Ovary (tissue), 9 donors: Measurements from ENCODE around the gene WDR37. TPM values are rescaled to one million over a fixed set of nuclear protein-coding genes. Genes with fewer than 3 reads are reported as not detected.

ENCODE experiments used
- DNase-seq, 5 donors: peaks; one replicate each; pipeline ENCODE4 v3.0.0-alpha.2; 2019 to 2020
- H3K27ac ChIP-seq, 2 donors: fragments of 200-600 bp; one replicate each; pipeline versions ENCODE4 v1.5.1 to v1.8.0; 2019 to 2022
- H3K27me3 ChIP-seq: fragments of 200-600 bp; one replicate; pipeline ENCODE4 v1.8.0; 2022
- H3K36me3 ChIP-seq: fragments of 200-600 bp; sonication (generic); one replicate; pipeline ENCODE4 v1.5.1; 2019
- H3K4me1 ChIP-seq: one replicate; pipeline ENCODE4 v1.8.1; 2013; ENCODE audit warnings: mild to moderate bottlenecking, moderate library complexity; ENCODE audit not compliant: insufficient read depth
- H3K4me3 ChIP-seq: fragments of 200-600 bp; sonication (generic); one replicate; pipeline ENCODE4 v1.5.1; 2017
- H3K9me3 ChIP-seq, 2 donors: fragments of 200-600 bp in 1 of 2; sonication (generic) in 1 of 2; one replicate each; pipeline versions ENCODE4 v1.5.1 to v1.8.1; 2013 to 2019; ENCODE audit warnings: mild to moderate bottlenecking in 1 of 2, moderate library complexity in 1 of 2
- EP300 ChIP-seq: sonication (generic); formaldehyde crosslinking; IDR thresholded peaks from one replicate; pipeline ENCODE4 v1.6.1; 2017; ENCODE audit warnings: antibody characterized with exemption
- POLR2A ChIP-seq: fragments of 450-650 bp; IDR thresholded peaks from one replicate; pipeline ENCODE4 v1.6.1; 2017; ENCODE audit warnings: antibody characterized with exemption, mild to moderate bottlenecking, moderate library complexity
- WGBS, 3 donors: extraction: QIAGEN DNeasy Blood & Tissue Kit in 1 of 3; methylation state at CpG; one replicate each; pipeline versions ENCODE4 v1.1.5 to v1.1.7; 2013 to 2017; 5-methylcytosine and 5-hydroxymethylcytosine counted together
- intact Hi-C, 4 donors: fragments of 100-400 bp; cut with DNase I; formaldehyde crosslinking; loops; one replicate each; pipeline versions ENCODE4 v1.11.0 to v1.15.1; 2022 to 2023
- polyA plus RNA-seq, 2 donors: library from polyadenylated mRNA; stranded (reverse); fragments of 200-250 nt in 1 of 2; fragments of 350-450 nt in 1 of 2; fragmentation: Illumina TruSeq in 1 of 2; extraction: RNeasy Lipid Tissue Mini Kit (QIAGEN cat#74804) in 1 of 2; gene quantifications; one replicate each; pipeline ENCODE4 v1.2.3, GENCODE V29; 2013 to 2014
- total RNA-seq, 7 donors: library from RNA; depleted of rRNA in 2 of 7; stranded (reverse); fragments of >200 nt in 2 of 7; fragmentation: NEBNext Ultra II Directional in 3 of 7; extraction: Animal tissue kit (Norgen Biotek cat#: 25700) in 3 of 7; gene quantifications; one replicate each; pipeline versions ENCODE4 v1.1.0 to v1.2.4, GENCODE V29; 2016 to 2023
- TF ChIP-seq, protein P1 (sequence below), 3 donors: fragments of 450-650 bp in 2 of 3; fragments of 200-600 bp in 1 of 3; IDR thresholded peaks; one replicate each; pipeline versions ENCODE4 v1.5.1 to v1.8.0; 2016 to 2022; ENCODE audit warnings: antibody characterized with exemption in 3 of 3, mild to moderate bottlenecking in 1 of 3
- donor health status: DM: no; HTN: no; CAD: no; lungs with moderate emphysema.
- donor health status: DM: no; HTN: no; CAD: no.
- donor health status: Bipolar disorder and iron deficiency.
- donor health status: DM: yes; HTN: yes; CAD: no.
- donor health status: DM: no; HTN: no; CAD: no.
- donor health status: DM: yes; HTN: yes; CAD: no.

The WDR37 gene
- total and polyA plus RNA-seq, 9 donors, result 6.6 to 20.0 (median 14.8) TPM

- TF ChIP-seq, protein P1, sequence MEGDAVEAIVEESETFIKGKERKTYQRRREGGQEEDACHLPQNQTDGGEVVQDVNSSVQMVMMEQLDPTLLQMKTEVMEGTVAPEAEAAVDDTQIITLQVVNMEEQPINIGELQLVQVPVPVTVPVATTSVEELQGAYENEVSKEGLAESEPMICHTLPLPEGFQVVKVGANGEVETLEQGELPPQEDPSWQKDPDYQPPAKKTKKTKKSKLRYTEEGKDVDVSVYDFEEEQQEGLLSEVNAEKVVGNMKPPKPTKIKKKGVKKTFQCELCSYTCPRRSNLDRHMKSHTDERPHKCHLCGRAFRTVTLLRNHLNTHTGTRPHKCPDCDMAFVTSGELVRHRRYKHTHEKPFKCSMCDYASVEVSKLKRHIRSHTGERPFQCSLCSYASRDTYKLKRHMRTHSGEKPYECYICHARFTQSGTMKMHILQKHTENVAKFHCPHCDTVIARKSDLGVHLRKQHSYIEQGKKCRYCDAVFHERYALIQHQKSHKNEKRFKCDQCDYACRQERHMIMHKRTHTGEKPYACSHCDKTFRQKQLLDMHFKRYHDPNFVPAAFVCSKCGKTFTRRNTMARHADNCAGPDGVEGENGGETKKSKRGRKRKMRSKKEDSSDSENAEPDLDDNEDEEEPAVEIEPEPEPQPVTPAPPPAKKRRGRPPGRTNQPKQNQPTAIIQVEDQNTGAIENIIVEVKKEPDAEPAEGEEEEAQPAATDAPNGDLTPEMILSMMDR (IDR thresholded peaks at IDR 0.05), result no peak
- TF ChIP-seq POLR2A (no peak), EP300 (no peak)
- intact Hi-C loops, result no loop called here
- no peak overlapping the region for H3K4me3 ChIP-seq
- H3K27me3 ChIP-seq, result no peaks in the 10 kb centered on the region
- no peaks in the 10 kb centered on the region for H3K36me3 ChIP-seq
- 31 to 46% (median 39%) methylated on average over 3 of the region's 3 CpGs for WGBS, 3 donors
- no peak for DNase-seq
- no peaks in the 10 kb centered on the region for H3K9me3 ChIP-seq
- H3K27ac ChIP-seq, result no peak overlapping the region
- no peaks in the 10 kb centered on the region for H3K4me1 ChIP-seq
Measured at GRCh38 chr10:1100143-1100542, 44.0 kb downstream of the WDR37 start.

GRCh38 chr10:1100691-1101368 lies 44.6 kb downstream of the WDR37 start:
- H3K27ac ChIP-seq, result no peak overlapping the region
- intact Hi-C loops, result no loop called here
- 79 to 83% (median 80%) methylated on average over 23 of the region's 23 CpGs for WGBS, 3 donors

GRCh38 chr10:1101946-1102345 lies 45.8 kb downstream of the WDR37 start:
- TF ChIP-seq, protein P1 (IDR thresholded peaks at IDR 0.05), result no peak
- TF ChIP-seq POLR2A (no peak), EP300 (no peak)
- intact Hi-C loops, result no loop called here
- Histone ChIP-seq H3K27me3 (no peaks in the 10 kb centered on the region), H3K4me3 (no peak overlapping the region), H3K9me3 (no peaks in the 10 kb centered on the region), H3K36me3 (no peaks in the 10 kb centered on the region), H3K4me1 (no peaks in the 10 kb centered on the region), H3K27ac (no peak overlapping the region)
- no peak for DNase-seq
- WGBS, 3 donors, result 94 to 96% (median 95%) methylated on average over 37 of the region's 37 CpGs

More at GRCh38 chr10:1100691-1101368, 44.6 kb downstream of the WDR37 start:
- Histone ChIP-seq H3K4me3 (no peak overlapping the region), H3K9me3 (no peaks in the 10 kb centered on the region), H3K27me3 (no peaks in the 10 kb centered on the region), H3K36me3 (no peaks in the 10 kb centered on the region), H3K4me1 (no peaks in the 10 kb centered on the region)
- no peak for TF ChIP-seq EP300
- TF ChIP-seq POLR2A, result no peak
- TF ChIP-seq, protein P1 (IDR thresholded peaks at IDR 0.05), result no peak
- DNase-seq, result no peak

DNA sequence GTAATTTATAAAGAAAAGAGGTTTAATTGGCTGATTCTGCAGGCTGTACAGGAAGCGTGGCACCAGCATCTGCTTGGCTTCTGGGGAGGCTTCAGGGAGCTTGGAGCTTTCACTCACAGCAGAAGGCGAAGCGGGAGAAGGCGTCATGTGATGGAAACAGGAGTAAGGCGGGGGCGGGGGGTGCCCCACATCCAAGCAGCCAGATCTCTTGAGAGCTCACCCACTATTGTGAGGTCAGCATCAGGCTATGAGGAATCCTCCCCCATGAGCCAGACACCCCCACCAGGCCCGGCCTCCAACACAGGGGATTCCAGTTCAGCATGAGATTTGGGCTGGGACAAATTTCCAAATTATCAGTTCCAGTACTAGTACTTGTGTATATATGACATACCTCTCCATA lies 46.2 kb downstream of the WDR37 start:
- no peaks in the 10 kb centered on the region for H3K4me1 ChIP-seq
- no peaks in the 10 kb centered on the region for H3K27me3 ChIP-seq
- H3K27ac ChIP-seq, result no peak overlapping the region
- DNase-seq, result no peak
- no peak overlapping the region for H3K4me3 ChIP-seq
- no peaks in the 10 kb centered on the region for H3K36me3 ChIP-seq
- TF ChIP-seq POLR2A (no peak), EP300 (no peak)
- TF ChIP-seq, protein P1 (IDR thresholded peaks at IDR 0.05), result no peak
- intact Hi-C loops, result no loop called here
- 84 to 96% (median 91%) methylated on average over 7 of the region's 7 CpGs for WGBS, 3 donors
- no peaks in the 10 kb centered on the region for H3K9me3 ChIP-seq
